Neural cell (in vitro differentiated cells): ENCODE measurements around the gene TDRD10. TPM values are rescaled to one million over a fixed set of nuclear protein-coding genes. Genes with fewer than 3 reads are reported as not detected.

Source experiments
- H2AFZ ChIP-seq: fragments of 200-600, 300-800 bp; sonication (generic), shearing (Covaris generic); 2 replicates; pipeline ENCODE4 v1.6.0; 2014; ENCODE audit warnings: low read depth, mild to moderate bottlenecking, antibody characterized with exemption, low read length, moderate library complexity
- H3F3A ChIP-seq: fragments of 200-600 bp; shearing (Covaris generic); 2 replicates; pipeline ENCODE4 v1.6.1; 2016; ENCODE audit warnings: mild to moderate bottlenecking, moderate library complexity, mixed read lengths, antibody characterized with exemption, low read length; ENCODE audit not compliant: insufficient read depth, poor library complexity, severe bottlenecking
- H3K27ac ChIP-seq: fragments of 200-600, 300-800 bp; sonication (generic), shearing (Covaris generic); 2 replicates; pipeline ENCODE4 v1.5.1; 2014; ENCODE audit warnings: mild to moderate bottlenecking, low read length, moderate library complexity
- H3K27me3 ChIP-seq: fragments of 300-800, 200-600 bp; sonication (generic), shearing (Covaris generic); 2 replicates; pipeline ENCODE4 v1.6.0; 2014; ENCODE audit warnings: mild to moderate bottlenecking, low read depth, low read length, moderate library complexity; ENCODE audit not compliant: insufficient read depth
- H3K36me3 ChIP-seq: fragments of 300-800, 200-600 bp; sonication (generic), shearing (Covaris generic); 2 replicates; pipeline ENCODE4 v1.5.1; 2014; ENCODE audit warnings: mild to moderate bottlenecking, antibody characterized with exemption, low read length, moderate library complexity; ENCODE audit not compliant: insufficient read depth
- H3K4me2 ChIP-seq: fragments of 300-800, 200-600 bp; sonication (generic), shearing (Covaris generic); 2 replicates; pipeline ENCODE4 v1.6.0; 2014; ENCODE audit warnings: mild to moderate bottlenecking, low read length
- H3K4me3 ChIP-seq: fragments of 300-800, 200-600 bp; sonication (generic), shearing (Covaris generic); 2 replicates; pipeline ENCODE4 v1.5.1; 2014; ENCODE audit warnings: mild to moderate bottlenecking, low read length, moderate library complexity
- H3K79me2 ChIP-seq: fragments of 200-600 bp; shearing (Covaris generic); replicated peaks from 2 replicates; pipeline ENCODE4 v1.6.0; 2014; ENCODE audit warnings: mild to moderate bottlenecking, low read length, moderate library complexity; ENCODE audit not compliant: insufficient read depth
- H3K9ac ChIP-seq: fragments of 300-800, 200-600 bp; sonication (generic), shearing (Covaris generic); 2 replicates; pipeline ENCODE4 v1.6.1; 2016; ENCODE audit warnings: mild to moderate bottlenecking, low read length, mixed read lengths
- H3K9me2 ChIP-seq: fragments of 200-600 bp; shearing (Covaris generic); 2 replicates; pipeline ENCODE4 v1.6.1; 2016; ENCODE audit warnings: mild to moderate bottlenecking, low read length, mixed read lengths; ENCODE audit not compliant: insufficient read depth
- H3K9me3 ChIP-seq: fragments of 200-600, 300-800 bp; sonication (generic), shearing (Covaris generic); 2 replicates; pipeline ENCODE4 v1.6.1; 2016; ENCODE audit warnings: mild to moderate bottlenecking, mixed run types, low read length, moderate library complexity, mixed read lengths
- H4K20me1 ChIP-seq: fragments of 200-600 bp; shearing (Covaris generic); 2 replicates; pipeline ENCODE4 v1.6.1; 2016; ENCODE audit warnings: mild to moderate bottlenecking, mixed run types; ENCODE audit not compliant: insufficient read depth
- CTCF ChIP-seq: fragments of 450-650 bp; IDR thresholded peaks from 2 replicates; pipeline ENCODE4 v1.5.1; 2014; ENCODE audit warnings: antibody characterized with exemption, mild to moderate bottlenecking, moderate library complexity; ENCODE audit not compliant: poor library complexity, severe bottlenecking
- EP300 ChIP-seq: fragments of 450-650 bp; conservative IDR thresholded peaks from 2 replicates; pipeline ENCODE4 v1.6.1; 2014; ENCODE audit warnings: antibody characterized with exemption, mild to moderate bottlenecking, moderate library complexity; ENCODE audit not compliant: poor library complexity, severe bottlenecking
- EZH2 ChIP-seq: fragments of 200-600, 300-800 bp; shearing (Covaris generic), sonication (generic); IDR thresholded peaks from 2 replicates; pipeline ENCODE4 v1.6.1; 2014; ENCODE audit warnings: antibody characterized with exemption, low read length, borderline replicate concordance, mild to moderate bottlenecking; ENCODE audit not compliant: insufficient read depth, poor library complexity, severe bottlenecking
- MXI1 ChIP-seq: fragments of 450-650 bp; conservative IDR thresholded peaks from 2 replicates; pipeline ENCODE4 v1.6.1; 2014; ENCODE audit warnings: antibody characterized with exemption, mild to moderate bottlenecking; ENCODE audit not compliant: poor library complexity, severe bottlenecking
- POLR2AphosphoS5 ChIP-seq: IDR thresholded peaks from 2 replicates; pipeline ENCODE4 v1.6.1; 2012
- RAD21 ChIP-seq: fragments of 450-650 bp; conservative IDR thresholded peaks from 2 replicates; pipeline ENCODE4 v1.6.1; 2014; ENCODE audit warnings: antibody characterized with exemption, mild to moderate bottlenecking, moderate library complexity
- REST ChIP-seq: IDR thresholded peaks from 2 replicates; pipeline ENCODE4 v1.6.1; 2012; ENCODE audit warnings: borderline replicate concordance
- SMC3 ChIP-seq: fragments of 450-650 bp; conservative IDR thresholded peaks from 2 replicates; pipeline ENCODE4 v1.6.1; 2014; ENCODE audit warnings: antibody characterized with exemption, mild to moderate bottlenecking, moderate library complexity; ENCODE audit not compliant: poor library complexity
- TAF1 ChIP-seq: IDR thresholded peaks from 2 replicates; pipeline ENCODE4 v1.6.1; 2012; ENCODE audit warnings: low read depth
- polyA plus RNA-seq: library from polyadenylated mRNA; depleted of rRNA; stranded (reverse); fragments of >200 nt; gene quantifications from 2 replicates; pipeline ENCODE4 v1.2.3, GENCODE V29; 2014

TDRD10 gene
- polyA plus RNA-seq, 1 donor from 2014 or later = not detected

- H3K4me3 ChIP-seq = no peak overlapping the region
- H3F3A ChIP-seq = no peaks in the 10 kb centered on the region
- H3K9me3 ChIP-seq = no peaks in the 10 kb centered on the region
- no peak overlapping the region for H2AFZ ChIP-seq
- no peak overlapping the region for H3K27ac ChIP-seq
- no peaks in the 10 kb centered on the region for H3K27me3 ChIP-seq
- no peak overlapping the region for H3K4me2 ChIP-seq
- TF ChIP-seq RAD21 (no peak), CTCF (no peak), POLR2AphosphoS5 (no peak), MXI1 (no peak), EZH2 (no peak), EP300 (no peak), REST (no peak)
- no peaks in the 10 kb centered on the region for H3K9me2 ChIP-seq
- no peaks in the 10 kb centered on the region for H3K79me2 ChIP-seq
- H3K36me3 ChIP-seq = no peaks in the 10 kb centered on the region
- no peak overlapping the region for H3K9ac ChIP-seq
- no peaks in the 10 kb centered on the region for H4K20me1 ChIP-seq
Measured at GRCh38 chr1:154469844-154470560, 32.0 kb upstream of the TDRD10 start.

- no peaks in the 10 kb centered on the region for H3K36me3 ChIP-seq
- H3K9me3 ChIP-seq = no peaks in the 10 kb centered on the region
- H3K27me3 ChIP-seq = no peaks in the 10 kb centered on the region
- H2AFZ ChIP-seq = no peak overlapping the region
- no peaks in the 10 kb centered on the region for H3K9me2 ChIP-seq
- H3K4me3 ChIP-seq = no peak overlapping the region
- no peak overlapping the region for H3K9ac ChIP-seq
- H4K20me1 ChIP-seq = no peaks in the 10 kb centered on the region
- H3K4me2 ChIP-seq = no peak overlapping the region
- no peaks in the 10 kb centered on the region for H3K79me2 ChIP-seq
- TF ChIP-seq CTCF = no peak
- no peak for TF ChIP-seq SMC3
- TF ChIP-seq MXI1 = no peak
- TF ChIP-seq RAD21 = no peak
- no peak for TF ChIP-seq REST
- TF ChIP-seq EP300 = no peak
- no peak for TF ChIP-seq TAF1
- no peaks in the 10 kb centered on the region for H3F3A ChIP-seq
- H3K27ac ChIP-seq = no peak overlapping the region
Measured at GRCh38 chr1:154471304-154471703, 30.7 kb upstream of the TDRD10 start.
